D721Med (cell line): Measurements from ENCODE around the gene GLYATL1B.
"Not testable (repeated sequence)": the region's sequence is repeated elsewhere in the genome, so short reads cannot be mapped to it uniquely, and the experiment has no call there.

Experiments
- DNase-seq: peaks from one replicate; pipeline ENCODE4 v3.0.0; 2011; ENCODE audit warnings: low spot score; ENCODE audit not compliant: insufficient read length
- FAIRE-seq: peaks from 2 replicates; lab custom pipeline; 2011; peaks lifted over from hg19 to GRCh38; lab: Jason Lieb, UNC
- TF ChIP-seq, protein P1 (sequence below): IDR thresholded peaks from 2 replicates; pipeline ENCODE4 v1.5.1; 2012; ENCODE audit warnings: mild to moderate bottlenecking, control low read depth; ENCODE audit not compliant: insufficient read depth; ENCODE audit errors: missing control alignments

The GLYATL1B gene

DNA sequence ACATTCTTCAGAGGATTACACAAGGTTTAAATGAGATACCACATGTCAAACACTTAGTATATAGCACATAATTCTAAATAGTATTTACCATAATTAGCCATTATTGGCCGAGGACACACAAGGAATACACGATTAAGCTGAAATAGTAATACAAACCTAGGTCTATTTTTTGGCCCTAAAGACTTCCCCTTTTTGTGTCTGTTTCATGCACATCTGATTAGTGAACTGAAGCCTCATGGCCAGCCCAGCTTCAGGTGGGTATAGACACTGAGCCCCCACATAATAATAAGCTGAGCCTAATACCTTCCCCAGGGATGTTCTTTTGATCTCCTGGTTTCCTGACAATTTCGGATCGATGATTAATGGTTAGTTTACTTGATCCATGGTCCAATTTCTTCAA is 2.1 kb downstream of the GLYATL1B start:
- DNase-seq: no peak
- TF ChIP-seq, protein P1, sequence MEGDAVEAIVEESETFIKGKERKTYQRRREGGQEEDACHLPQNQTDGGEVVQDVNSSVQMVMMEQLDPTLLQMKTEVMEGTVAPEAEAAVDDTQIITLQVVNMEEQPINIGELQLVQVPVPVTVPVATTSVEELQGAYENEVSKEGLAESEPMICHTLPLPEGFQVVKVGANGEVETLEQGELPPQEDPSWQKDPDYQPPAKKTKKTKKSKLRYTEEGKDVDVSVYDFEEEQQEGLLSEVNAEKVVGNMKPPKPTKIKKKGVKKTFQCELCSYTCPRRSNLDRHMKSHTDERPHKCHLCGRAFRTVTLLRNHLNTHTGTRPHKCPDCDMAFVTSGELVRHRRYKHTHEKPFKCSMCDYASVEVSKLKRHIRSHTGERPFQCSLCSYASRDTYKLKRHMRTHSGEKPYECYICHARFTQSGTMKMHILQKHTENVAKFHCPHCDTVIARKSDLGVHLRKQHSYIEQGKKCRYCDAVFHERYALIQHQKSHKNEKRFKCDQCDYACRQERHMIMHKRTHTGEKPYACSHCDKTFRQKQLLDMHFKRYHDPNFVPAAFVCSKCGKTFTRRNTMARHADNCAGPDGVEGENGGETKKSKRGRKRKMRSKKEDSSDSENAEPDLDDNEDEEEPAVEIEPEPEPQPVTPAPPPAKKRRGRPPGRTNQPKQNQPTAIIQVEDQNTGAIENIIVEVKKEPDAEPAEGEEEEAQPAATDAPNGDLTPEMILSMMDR: no peak
- FAIRE-seq: no peak

- not testable (repeated sequence) for FAIRE-seq, DNase-seq
Measured at GRCh38 chr11:59093576-59093975, 7.5 kb downstream of the GLYATL1B start.

DNA sequence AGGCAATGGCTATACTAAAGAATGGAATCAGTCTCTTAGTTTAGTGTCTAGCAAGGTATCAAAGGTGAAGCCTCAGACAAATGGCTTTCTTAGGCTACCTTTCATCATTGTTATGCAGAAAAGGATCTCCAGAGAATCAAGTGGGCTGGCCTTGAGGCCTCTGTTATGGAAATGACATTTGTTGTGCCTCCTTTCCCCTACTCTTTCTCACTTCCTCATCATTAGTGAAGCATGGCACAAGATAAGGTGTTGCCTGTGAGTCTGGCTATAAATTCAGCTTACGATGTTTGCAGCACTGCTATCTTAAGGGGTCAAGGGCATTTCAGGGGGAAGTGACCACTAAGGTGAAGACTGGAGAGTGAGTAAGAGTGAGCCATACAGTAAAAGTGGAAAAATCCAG is 9.1 kb downstream of the GLYATL1B start:
- FAIRE-seq: not testable (repeated sequence)

DNA sequence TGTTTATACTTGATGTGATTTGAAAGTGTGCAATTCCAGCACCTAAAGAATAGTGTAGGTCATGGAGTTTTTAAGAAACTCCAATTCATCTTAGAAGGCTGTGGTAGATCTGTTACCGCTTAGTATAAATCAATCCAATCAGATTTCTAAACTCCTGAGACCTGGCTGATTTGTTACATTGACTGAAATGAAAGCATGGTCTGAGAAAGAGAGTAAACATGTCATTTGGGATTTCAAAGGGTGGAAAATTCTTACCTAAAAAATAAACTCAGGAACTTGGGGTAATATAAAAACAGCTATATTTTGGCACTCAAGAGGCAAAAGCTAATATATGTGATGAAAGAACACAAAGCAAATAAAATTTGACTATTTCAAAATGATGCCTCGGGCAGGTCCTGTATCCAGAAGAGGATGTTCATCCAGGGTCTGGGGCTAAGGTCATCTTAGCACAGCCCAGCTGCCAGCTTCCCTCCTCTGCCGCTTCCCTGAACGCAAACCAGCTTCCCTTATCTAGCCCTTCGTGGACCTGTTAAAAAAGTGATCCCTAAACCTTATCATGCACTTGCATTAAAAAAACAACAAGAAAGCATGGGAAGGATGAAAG is 10.0 kb downstream of the GLYATL1B start:
- not testable (repeated sequence) for FAIRE-seq, DNase-seq

More for the DNA sequence above, 9.1 kb downstream of the GLYATL1B start:
- DNase-seq: not testable (repeated sequence)

DNA sequence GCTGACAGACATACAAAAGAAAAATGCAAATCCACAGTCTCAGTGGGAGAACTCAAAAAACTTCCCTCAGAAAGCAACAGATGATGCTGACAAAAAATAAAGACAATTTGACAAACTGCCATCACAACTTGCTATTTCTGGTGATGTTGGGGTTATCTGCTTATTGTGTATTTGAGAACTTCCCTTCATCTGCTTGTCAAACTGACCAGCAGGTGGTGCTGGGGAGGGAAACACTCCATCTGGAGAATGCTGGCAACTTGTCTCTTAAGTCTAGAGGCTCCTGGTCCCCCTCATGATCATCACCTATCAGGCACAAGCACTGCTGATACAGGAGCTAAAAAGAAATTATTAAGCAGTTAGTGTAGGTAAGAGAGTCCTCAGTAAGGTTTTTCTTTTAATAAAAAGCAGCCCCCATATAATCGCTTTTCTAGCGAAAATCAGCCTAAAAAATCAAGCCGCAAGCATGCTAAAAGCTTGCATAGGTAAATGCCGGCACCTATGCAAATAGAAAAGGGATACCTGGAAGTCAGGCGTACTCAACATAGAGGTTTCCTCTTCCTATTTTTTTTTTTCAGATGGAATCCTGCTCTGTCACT is 11.1 kb downstream of the GLYATL1B start:
- no peak for DNase-seq
- TF ChIP-seq, protein P1: peak; percentile 55

GRCh38 chr11:59097938-59098337 is 11.8 kb downstream of the GLYATL1B start:
- not testable (repeated sequence) for DNase-seq, FAIRE-seq

More for the DNA sequence above, 11.1 kb downstream of the GLYATL1B start:
- no peak for FAIRE-seq

DNA sequence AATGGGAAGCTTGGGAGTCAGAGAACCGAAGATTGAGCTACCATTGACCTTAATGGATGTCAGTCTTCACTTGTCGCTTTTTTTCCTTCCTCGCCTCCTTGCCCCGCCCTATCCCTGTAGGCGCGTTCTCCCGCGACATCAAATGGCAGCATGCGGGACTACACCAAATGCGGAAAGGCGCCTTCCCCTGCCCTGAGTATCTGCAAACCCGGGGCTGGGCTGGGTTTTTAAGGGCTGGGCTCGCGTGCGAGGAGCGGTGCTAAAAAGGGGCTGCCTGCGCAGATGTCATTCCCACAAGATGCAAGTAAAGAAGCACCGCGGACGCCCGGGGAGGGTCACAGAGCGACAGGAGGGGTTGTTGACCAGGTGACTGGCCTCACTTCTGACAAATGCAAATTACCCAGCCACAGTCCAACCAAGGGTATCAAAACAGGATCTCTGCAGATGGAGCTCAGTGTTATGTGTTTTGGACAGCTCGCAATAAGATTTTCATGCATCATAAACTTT is 16.2 kb downstream of the GLYATL1B start:
- TF ChIP-seq, protein P1: no peak
- no peak for FAIRE-seq
- DNase-seq: no peak

DNA sequence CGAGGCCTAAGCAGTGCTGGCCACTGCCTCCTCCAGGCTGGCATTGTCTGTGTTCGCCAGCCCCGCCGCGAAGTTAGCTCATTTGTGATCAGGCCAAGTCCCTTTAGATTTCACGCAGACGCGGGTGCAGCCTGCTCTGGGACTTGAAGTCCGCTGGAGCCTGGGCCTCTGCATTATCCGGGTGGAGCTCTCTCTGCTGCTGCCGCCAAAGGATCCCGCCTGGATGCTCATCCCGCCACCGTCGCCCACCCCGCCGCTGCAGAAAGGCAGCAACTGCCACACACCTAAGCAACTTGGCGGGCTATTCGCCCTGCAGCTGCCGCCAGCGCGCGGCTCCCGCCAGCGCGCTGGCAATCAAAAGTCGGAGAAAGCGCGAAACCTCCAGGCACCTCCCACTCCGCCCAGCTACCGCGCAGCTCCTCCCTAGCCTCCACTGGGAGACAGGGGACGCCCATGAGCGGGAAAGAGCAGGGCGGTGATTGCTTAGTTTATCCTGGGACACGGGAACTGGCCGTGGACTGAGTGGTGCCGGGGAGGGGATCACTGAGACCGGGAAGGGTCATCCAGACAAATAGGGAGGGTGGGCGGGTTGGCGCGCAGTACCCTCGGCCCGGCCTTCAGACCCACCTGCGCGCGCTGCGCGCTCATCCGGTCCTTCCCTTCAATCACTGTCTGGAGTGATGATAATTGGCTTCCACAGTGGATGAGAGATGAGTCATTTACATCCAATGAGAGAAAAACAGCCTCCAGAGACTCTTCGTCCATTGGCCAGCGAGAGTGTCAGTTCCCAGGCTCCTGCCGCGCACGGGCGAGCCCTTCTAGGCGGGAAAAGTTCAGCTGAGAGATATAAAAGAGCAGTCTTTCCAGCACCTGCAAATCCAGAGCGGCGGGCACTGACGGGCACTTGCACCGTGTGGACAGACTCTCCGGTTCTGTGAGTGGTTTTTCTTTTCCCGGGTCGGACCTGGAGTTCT is 20.5 kb downstream of the GLYATL1B start, which contains the start of gene FAM111B:
Gene FAM111B (plus strand): TSS at position 875 of the 974 bp plus-strand sequence. CDS start 2,389 bp downstream, outside the sequence.
- no peak for FAIRE-seq
- peak; percentile 51 for DNase-seq
- TF ChIP-seq, protein P1: no peak

GRCh38 chr11:59107721-59108120 is 21.6 kb downstream of the GLYATL1B start:
- not testable (repeated sequence) for DNase-seq, FAIRE-seq
